Keratinocyte (primary cell): ENCODE data around the gene FAM174B. TPM values are rescaled to one million over a fixed set of nuclear protein-coding genes. Genes with fewer than 3 reads are reported as not detected.

Experiments
- DNase-seq: peaks from one replicate; pipeline ENCODE4 v3.0.0-alpha.2; 2011; ENCODE audit warnings: low read depth, missing footprints, low spot score
- FAIRE-seq: peaks from 2 replicates; lab custom pipeline; 2011; peaks lifted over from hg19 to GRCh38; lab: Jason Lieb, UNC
- H2AFZ ChIP-seq: 2 replicates; pipeline ENCODE4 v1.6.0; 2012; ENCODE audit warnings: low read length, control low read depth, inconsistent platforms; ENCODE audit not compliant: control insufficient read depth
- H3K27ac ChIP-seq: 2 replicates; pipeline ENCODE4 v1.5.1; 2011; ENCODE audit warnings: low read length; ENCODE audit not compliant: control insufficient read depth, insufficient read depth
- H3K27me3 ChIP-seq: 3 replicates; pipeline ENCODE4 v1.6.0; 2011; ENCODE audit warnings: low read length; ENCODE audit not compliant: control insufficient read depth, insufficient read depth; ENCODE audit errors: extremely low read depth
- H3K36me3 ChIP-seq, 2 experiments: 2 replicates in 1 of 2; 3 replicates in 1 of 2; pipeline ENCODE4 v1.5.1; 2011; ENCODE audit warnings: low read length in 2 of 2, mild to moderate bottlenecking in 1 of 2; ENCODE audit not compliant: control insufficient read depth in 2 of 2, insufficient read depth in 2 of 2; ENCODE audit errors: extremely low read depth in 1 of 2
- H3K4me1 ChIP-seq: 3 replicates; pipeline ENCODE4 v1.5.1; 2011; ENCODE audit warnings: low read length; ENCODE audit not compliant: control insufficient read depth, insufficient read depth; ENCODE audit errors: extremely low read depth
- H3K4me2 ChIP-seq: 3 replicates; pipeline ENCODE4 v1.6.0; 2011; ENCODE audit warnings: low read depth, low read length; ENCODE audit not compliant: control insufficient read depth, insufficient read depth; ENCODE audit errors: extremely low read depth
- H3K4me3 ChIP-seq, 3 experiments: fragments of 200-600 bp in 1 of 3; sonication (generic) in 1 of 3; 2 replicates in 2 of 3; 3 replicates in 1 of 3; pipeline ENCODE4 v1.5.1; 2011 to 2016; ENCODE audit warnings: low read length in 3 of 3, mild to moderate bottlenecking in 3 of 3, control low read depth in 2 of 3, inconsistent platforms in 1 of 3, low read depth in 1 of 3, mixed read lengths in 1 of 3, mixed run types in 1 of 3, moderate library complexity in 1 of 3; ENCODE audit not compliant: control insufficient read depth in 2 of 3, insufficient read depth in 2 of 3; ENCODE audit errors: extremely low read depth in 1 of 3
- H3K79me2 ChIP-seq: 2 replicates; pipeline ENCODE4 v1.6.0; 2012; ENCODE audit warnings: low read length; ENCODE audit not compliant: control insufficient read depth, insufficient read depth
- H3K9ac ChIP-seq: 3 replicates; pipeline ENCODE4 v1.6.0; 2011; ENCODE audit warnings: low read length; ENCODE audit not compliant: control insufficient read depth, insufficient read depth; ENCODE audit errors: extremely low read depth
- H3K9me1 ChIP-seq: 3 replicates; pipeline ENCODE4 v1.6.0; 2011; ENCODE audit warnings: low read length; ENCODE audit not compliant: control insufficient read depth, insufficient read depth; ENCODE audit errors: extremely low read depth
- H3K9me3 ChIP-seq: 2 replicates; pipeline ENCODE4 v1.5.1; 2012; ENCODE audit warnings: low read depth, low read length; ENCODE audit not compliant: control insufficient read depth
- H4K20me1 ChIP-seq: 3 replicates; pipeline ENCODE4 v1.6.0; 2011; ENCODE audit warnings: low read length; ENCODE audit not compliant: control insufficient read depth, insufficient read depth; ENCODE audit errors: extremely low read depth
- EZH2 ChIP-seq: IDR thresholded peaks from one replicate; pipeline ENCODE4 v1.6.1; 2012; ENCODE audit warnings: inconsistent platforms, mild to moderate bottlenecking, low read length, moderate library complexity
- dilution Hi-C: fragments of 300-500 bp; cut with MboI; formaldehyde crosslinking; loops from one replicate; pipeline ENCODE4 v1.7.0; 2020; ENCODE audit warnings: low sequenced_read_pairs; ENCODE audit not compliant: extremely low pct_ligation_motif_present
- polyA plus RNA-seq, 5 experiments: library from polyadenylated mRNA; depleted of rRNA in 3 of 5; stranded (reverse) in 3 of 5; stranded (forward) in 1 of 5; unstranded in 1 of 5; fragments of >200 nt; gene quantifications; 1 replicate in 1 of 5; 2 replicates in 3 of 5; 3 replicates in 1 of 5; pipeline versions ENCODE4 v1.2.1 to v1.2.3, GENCODE V29; 2011 to 2012; ENCODE audit warnings: missing spikeins in 2 of 5, low read depth in 1 of 5, low replicate concordance in 1 of 5
- TF ChIP-seq, protein P1 (sequence below), 3 experiments: IDR thresholded peaks in 1 of 3; conservative IDR thresholded peaks in 1 of 3; optimal IDR thresholded peaks in 1 of 3; 2 replicates in 2 of 3; 3 replicates in 1 of 3; pipeline versions ENCODE3 to v1.5.1; 2011; ENCODE audit warnings: low read length in 3 of 3, mild to moderate bottlenecking in 3 of 3, moderate library complexity in 2 of 3, control low read depth in 1 of 3, inconsistent platforms in 1 of 3; ENCODE audit not compliant: insufficient read depth in 2 of 3; ENCODE audit errors: extremely low read depth in 1 of 3

The FAM174B gene
- polyA plus RNA-seq, 1 donor (not counting 4 experiments of a cell fraction or from before 2014, with no cell fraction given): 0.73 TPM

DNA sequence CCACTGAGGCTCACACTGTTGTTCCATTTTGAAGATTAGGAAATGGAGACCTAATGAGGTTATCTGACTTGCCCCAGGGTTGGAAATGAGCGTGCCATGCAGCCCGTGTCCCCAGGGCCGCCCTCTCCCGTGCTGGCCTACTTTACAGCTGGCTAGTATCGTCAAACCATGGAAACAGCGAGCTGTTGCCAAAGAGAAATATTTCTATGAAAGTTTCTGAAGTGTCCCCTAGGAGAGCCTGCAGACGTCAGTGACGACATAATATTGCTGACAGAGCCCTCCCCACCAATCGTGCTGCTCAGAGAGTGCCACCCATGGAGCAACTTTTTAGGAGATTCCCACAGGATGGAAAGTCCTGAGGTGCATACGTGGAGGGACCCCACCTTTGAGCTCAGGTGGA is 11.2 kb upstream of the FAM174B start:
- no peaks in the 10 kb centered on the region for H4K20me1 ChIP-seq
- H3K79me2 ChIP-seq: no peaks in the 10 kb centered on the region
- dilution Hi-C loops: no loop called here
- peaks cover 4% of the 10 kb centered on the region for H3K27me3 ChIP-seq
- H3K9ac ChIP-seq: no peak overlapping the region
- TF ChIP-seq, protein P1, sequence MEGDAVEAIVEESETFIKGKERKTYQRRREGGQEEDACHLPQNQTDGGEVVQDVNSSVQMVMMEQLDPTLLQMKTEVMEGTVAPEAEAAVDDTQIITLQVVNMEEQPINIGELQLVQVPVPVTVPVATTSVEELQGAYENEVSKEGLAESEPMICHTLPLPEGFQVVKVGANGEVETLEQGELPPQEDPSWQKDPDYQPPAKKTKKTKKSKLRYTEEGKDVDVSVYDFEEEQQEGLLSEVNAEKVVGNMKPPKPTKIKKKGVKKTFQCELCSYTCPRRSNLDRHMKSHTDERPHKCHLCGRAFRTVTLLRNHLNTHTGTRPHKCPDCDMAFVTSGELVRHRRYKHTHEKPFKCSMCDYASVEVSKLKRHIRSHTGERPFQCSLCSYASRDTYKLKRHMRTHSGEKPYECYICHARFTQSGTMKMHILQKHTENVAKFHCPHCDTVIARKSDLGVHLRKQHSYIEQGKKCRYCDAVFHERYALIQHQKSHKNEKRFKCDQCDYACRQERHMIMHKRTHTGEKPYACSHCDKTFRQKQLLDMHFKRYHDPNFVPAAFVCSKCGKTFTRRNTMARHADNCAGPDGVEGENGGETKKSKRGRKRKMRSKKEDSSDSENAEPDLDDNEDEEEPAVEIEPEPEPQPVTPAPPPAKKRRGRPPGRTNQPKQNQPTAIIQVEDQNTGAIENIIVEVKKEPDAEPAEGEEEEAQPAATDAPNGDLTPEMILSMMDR (optimal IDR thresholded peaks at IDR 0.05 in 1 of 3, IDR thresholded peaks at IDR 0.05 in 1 of 3, conservative IDR thresholded peaks at IDR 0.05 in 1 of 3; ENCODE audit: extremely low read depth in 1 of 3, insufficient read depth in 2 of 3, low read length in 3 of 3): no peak
- TF ChIP-seq EZH2: no peak
- no peaks in the 10 kb centered on the region for H3K9me3 ChIP-seq
- no peaks in the 10 kb centered on the region for H3K9me1 ChIP-seq
- no peak overlapping the region for H3K4me3 ChIP-seq
- H3K4me2 ChIP-seq: no peak overlapping the region
- no peaks in the 10 kb centered on the region for H3K36me3 ChIP-seq
- no peak overlapping the region for H2AFZ ChIP-seq
- no peaks in the 10 kb centered on the region for H3K4me1 ChIP-seq
- H3K27ac ChIP-seq: no peak overlapping the region
- FAIRE-seq (no peak), DNase-seq (no peak)

DNA sequence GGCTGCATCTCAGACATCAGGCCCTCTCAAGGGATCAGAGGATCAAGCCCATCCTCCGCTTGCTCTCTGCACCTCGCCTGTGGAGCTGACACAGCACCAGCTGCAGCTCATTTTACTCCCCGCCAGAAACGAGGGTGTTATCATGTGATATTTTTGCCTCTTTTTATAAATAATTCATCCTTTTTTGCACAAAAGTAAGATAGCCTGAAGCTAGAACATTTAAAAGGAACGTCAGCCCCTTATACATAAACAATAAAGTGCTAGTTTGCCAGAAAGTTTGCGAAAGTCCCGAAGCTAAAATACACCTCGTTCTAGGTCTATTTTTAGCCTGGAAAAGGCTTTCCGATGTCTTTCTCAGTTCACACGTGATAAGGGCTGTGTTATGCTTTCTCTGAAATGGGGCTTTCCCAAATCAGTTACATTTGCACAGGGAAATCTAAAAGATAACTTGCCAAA is 9.6 kb upstream of the FAM174B start:
- TF ChIP-seq, protein P1 (optimal IDR thresholded peaks at IDR 0.05 in 1 of 3, IDR thresholded peaks at IDR 0.05 in 1 of 3, conservative IDR thresholded peaks at IDR 0.05 in 1 of 3; ENCODE audit: extremely low read depth in 1 of 3, insufficient read depth in 2 of 3, low read length in 3 of 3): no peak
- no peak for TF ChIP-seq EZH2
- Histone ChIP-seq H3K9me3 (no peaks in the 10 kb centered on the region), H3K36me3 (no peaks in the 10 kb centered on the region), H3K4me1 (no peaks in the 10 kb centered on the region), H4K20me1 (no peaks in the 10 kb centered on the region), H3K79me2 (no peaks in the 10 kb centered on the region), H3K9ac (no peak overlapping the region), H3K27me3 (peaks cover 4% of the 10 kb centered on the region), H3K27ac (no peak overlapping the region), H3K4me2 (peak overlapping the region; percentile 3), H3K4me3 (no peak overlapping the region), H3K9me1 (no peaks in the 10 kb centered on the region), H2AFZ (no peak overlapping the region)
- dilution Hi-C loops: no loop called here
- FAIRE-seq (no peak), DNase-seq (no peak)
